ENCODE data around the gene SH3RF1. TPM values are rescaled to one million over a fixed set of nuclear protein-coding genes. Genes with fewer than 3 reads are reported as not detected.
A peak's percentile ranks its signal among the peaks of the same experiment; 100 is the strongest.

The SH3RF1 gene
- total and polyA plus RNA-seq, 2 of the 13 experiments (the other 11 are each of a cell fraction or from before 2014, with no cell fraction given): 3.1 to 3.2 TPM

DNA sequence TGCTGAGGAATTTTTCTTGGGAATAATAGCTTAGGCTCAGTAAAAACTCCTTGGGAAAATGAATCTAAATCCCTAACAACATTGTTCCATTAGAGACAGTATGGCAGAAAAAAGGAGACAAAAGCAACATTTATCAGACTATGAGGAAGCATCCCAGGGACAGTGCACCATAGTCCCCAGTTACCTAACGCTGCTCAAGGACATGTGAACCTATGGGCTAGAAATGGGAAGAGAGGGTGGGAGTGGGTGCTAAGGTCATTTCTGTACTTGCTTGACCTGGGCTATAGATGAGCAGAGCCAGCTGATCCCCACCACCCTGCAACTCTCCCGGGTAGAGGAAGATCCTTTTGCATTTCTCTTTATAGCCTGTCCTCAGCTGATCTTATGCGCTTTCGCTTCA is 162.5 kb downstream of the SH3RF1 start (continued):
- no peak for TF ChIP-seq GRHL1 (CRISPR knock-in tag; conservative IDR thresholded peaks at IDR 0.05)
- no peak for TF ChIP-seq ZNF251 (CRISPR knock-in tag; IDR thresholded peaks at IDR 0.05)
- peak; percentile 28; the same call in 1 of the 2 replicates for TF ChIP-seq HOMEZ (CRISPR knock-in tag; IDR thresholded peaks at IDR 0.05; ENCODE audit: low read depth)
- no peak for TF ChIP-seq CREB1 (IDR thresholded peaks at IDR 0.05)
- no peak for TF ChIP-seq CREB1 (CRISPR knock-in tag; IDR thresholded peaks at IDR 0.05)
- TF ChIP-seq ZNF83 (CRISPR knock-in tag; IDR thresholded peaks at IDR 0.05; ENCODE audit: borderline replicate concordance): no peak
- TF ChIP-seq ZNF883 (CRISPR knock-in tag; IDR thresholded peaks at IDR 0.05; ENCODE audit: not compliant biosample characterization): no peak
- TF ChIP-seq ZZZ3 (CRISPR knock-in tag; IDR thresholded peaks at IDR 0.05; ENCODE audit: borderline replicate concordance): no peak
- TF ChIP-seq, protein P1, sequence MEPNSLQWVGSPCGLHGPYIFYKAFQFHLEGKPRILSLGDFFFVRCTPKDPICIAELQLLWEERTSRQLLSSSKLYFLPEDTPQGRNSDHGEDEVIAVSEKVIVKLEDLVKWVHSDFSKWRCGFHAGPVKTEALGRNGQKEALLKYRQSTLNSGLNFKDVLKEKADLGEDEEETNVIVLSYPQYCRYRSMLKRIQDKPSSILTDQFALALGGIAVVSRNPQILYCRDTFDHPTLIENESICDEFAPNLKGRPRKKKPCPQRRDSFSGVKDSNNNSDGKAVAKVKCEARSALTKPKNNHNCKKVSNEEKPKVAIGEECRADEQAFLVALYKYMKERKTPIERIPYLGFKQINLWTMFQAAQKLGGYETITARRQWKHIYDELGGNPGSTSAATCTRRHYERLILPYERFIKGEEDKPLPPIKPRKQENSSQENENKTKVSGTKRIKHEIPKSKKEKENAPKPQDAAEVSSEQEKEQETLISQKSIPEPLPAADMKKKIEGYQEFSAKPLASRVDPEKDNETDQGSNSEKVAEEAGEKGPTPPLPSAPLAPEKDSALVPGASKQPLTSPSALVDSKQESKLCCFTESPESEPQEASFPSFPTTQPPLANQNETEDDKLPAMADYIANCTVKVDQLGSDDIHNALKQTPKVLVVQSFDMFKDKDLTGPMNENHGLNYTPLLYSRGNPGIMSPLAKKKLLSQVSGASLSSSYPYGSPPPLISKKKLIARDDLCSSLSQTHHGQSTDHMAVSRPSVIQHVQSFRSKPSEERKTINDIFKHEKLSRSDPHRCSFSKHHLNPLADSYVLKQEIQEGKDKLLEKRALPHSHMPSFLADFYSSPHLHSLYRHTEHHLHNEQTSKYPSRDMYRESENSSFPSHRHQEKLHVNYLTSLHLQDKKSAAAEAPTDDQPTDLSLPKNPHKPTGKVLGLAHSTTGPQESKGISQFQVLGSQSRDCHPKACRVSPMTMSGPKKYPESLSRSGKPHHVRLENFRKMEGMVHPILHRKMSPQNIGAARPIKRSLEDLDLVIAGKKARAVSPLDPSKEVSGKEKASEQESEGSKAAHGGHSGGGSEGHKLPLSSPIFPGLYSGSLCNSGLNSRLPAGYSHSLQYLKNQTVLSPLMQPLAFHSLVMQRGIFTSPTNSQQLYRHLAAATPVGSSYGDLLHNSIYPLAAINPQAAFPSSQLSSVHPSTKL (CRISPR knock-in tag; IDR thresholded peaks at IDR 0.05): peak; percentile 35; the same call in 1 of the 2 replicates
- TF ChIP-seq SRSF4 (IDR thresholded peaks at IDR 0.05; ENCODE audit: low read depth, low read length, poor library complexity, severe bottlenecking): no peak
- no peak for TF ChIP-seq MYNN (CRISPR knock-in tag; IDR thresholded peaks at IDR 0.05; ENCODE audit: low read depth)
- TF ChIP-seq, protein P2, sequence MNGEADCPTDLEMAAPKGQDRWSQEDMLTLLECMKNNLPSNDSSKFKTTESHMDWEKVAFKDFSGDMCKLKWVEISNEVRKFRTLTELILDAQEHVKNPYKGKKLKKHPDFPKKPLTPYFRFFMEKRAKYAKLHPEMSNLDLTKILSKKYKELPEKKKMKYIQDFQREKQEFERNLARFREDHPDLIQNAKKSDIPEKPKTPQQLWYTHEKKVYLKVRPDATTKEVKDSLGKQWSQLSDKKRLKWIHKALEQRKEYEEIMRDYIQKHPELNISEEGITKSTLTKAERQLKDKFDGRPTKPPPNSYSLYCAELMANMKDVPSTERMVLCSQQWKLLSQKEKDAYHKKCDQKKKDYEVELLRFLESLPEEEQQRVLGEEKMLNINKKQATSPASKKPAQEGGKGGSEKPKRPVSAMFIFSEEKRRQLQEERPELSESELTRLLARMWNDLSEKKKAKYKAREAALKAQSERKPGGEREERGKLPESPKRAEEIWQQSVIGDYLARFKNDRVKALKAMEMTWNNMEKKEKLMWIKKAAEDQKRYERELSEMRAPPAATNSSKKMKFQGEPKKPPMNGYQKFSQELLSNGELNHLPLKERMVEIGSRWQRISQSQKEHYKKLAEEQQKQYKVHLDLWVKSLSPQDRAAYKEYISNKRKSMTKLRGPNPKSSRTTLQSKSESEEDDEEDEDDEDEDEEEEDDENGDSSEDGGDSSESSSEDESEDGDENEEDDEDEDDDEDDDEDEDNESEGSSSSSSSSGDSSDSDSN (CRISPR knock-in tag; IDR thresholded peaks at IDR 0.05): no peak
- no peak for TF ChIP-seq ZSCAN9 (CRISPR knock-in tag; IDR thresholded peaks at IDR 0.05; ENCODE audit: borderline replicate concordance)
- no peak for TF ChIP-seq TBX2 (CRISPR knock-in tag; IDR thresholded peaks at IDR 0.05; ENCODE audit: borderline replicate concordance)
- TF ChIP-seq CREB3 (CRISPR knock-in tag; IDR thresholded peaks at IDR 0.05): no peak
- no peak for TF ChIP-seq KMT2A (CRISPR knock-in tag; IDR thresholded peaks at IDR 0.05)
- TF ChIP-seq CENPX (CRISPR knock-in tag; IDR thresholded peaks at IDR 0.05): no peak
- TF ChIP-seq ZNF616 (CRISPR knock-in tag; IDR thresholded peaks at IDR 0.05; ENCODE audit: low read depth): no peak
- TF ChIP-seq RARA (CRISPR knock-in tag; IDR thresholded peaks at IDR 0.05): 0 out of 2 replicates have a peak, but pooled peaks have one; percentile 14

All from HepG2 (cell line).